ENCODE measurements around the gene INO80D.
"Not testable (repeated sequence)": the region's sequence is repeated elsewhere in the genome, so short reads cannot be mapped to it uniquely, and the experiment has no call there.

The INO80D gene

GRCh38 chr2:206092297-206092696 lies 6.3 kb upstream of the INO80D start:
- DNase-seq (ENCODE audit: low spot score in 2 of 2): no peak
- no peaks in the 10 kb centered on the region for H3K9me3 Mint-ChIP-seq
- no peak overlapping the region for H3K27ac Mint-ChIP-seq

DNA sequence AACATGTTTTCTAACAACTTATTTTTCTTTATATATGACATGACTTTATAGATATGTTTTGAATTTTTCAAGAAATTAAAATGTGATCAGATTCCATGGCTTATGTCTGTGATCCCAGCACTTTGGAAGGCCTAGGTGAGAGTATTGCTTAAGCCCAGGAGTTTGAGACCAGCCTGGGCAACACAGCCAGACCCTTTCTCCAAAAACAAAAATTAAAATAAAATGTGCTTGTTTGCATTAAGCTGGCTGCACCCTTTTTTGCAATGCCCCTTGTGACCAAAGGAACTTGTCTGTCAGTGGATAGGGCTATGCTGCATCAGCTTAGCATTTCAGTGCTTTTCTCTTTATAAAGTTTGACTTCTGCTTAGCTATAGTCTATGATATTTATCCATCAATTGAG lies 2.3 kb upstream of the INO80D start:
- Mint-ChIP-seq H3K4me1 (peaks cover 20% of the 10 kb centered on the region), H3K27ac (no peak overlapping the region), H3K4me3 (peak overlapping the region; percentile 98), H3K36me3 (peaks cover 31% of the 10 kb centered on the region), H3K9me3 (no peaks in the 10 kb centered on the region)
- ATAC-seq (no peak), DNase-seq (ENCODE audit: low spot score in 2 of 2) (no peak)

More at GRCh38 chr2:206092297-206092696, 6.3 kb upstream of the INO80D start:
- peaks cover under 1% of the 10 kb centered on the region for H3K4me1 Mint-ChIP-seq
- no peak for ATAC-seq
- peaks cover 6% of the 10 kb centered on the region for H3K36me3 Mint-ChIP-seq
- H3K4me3 Mint-ChIP-seq: no peak overlapping the region

DNA sequence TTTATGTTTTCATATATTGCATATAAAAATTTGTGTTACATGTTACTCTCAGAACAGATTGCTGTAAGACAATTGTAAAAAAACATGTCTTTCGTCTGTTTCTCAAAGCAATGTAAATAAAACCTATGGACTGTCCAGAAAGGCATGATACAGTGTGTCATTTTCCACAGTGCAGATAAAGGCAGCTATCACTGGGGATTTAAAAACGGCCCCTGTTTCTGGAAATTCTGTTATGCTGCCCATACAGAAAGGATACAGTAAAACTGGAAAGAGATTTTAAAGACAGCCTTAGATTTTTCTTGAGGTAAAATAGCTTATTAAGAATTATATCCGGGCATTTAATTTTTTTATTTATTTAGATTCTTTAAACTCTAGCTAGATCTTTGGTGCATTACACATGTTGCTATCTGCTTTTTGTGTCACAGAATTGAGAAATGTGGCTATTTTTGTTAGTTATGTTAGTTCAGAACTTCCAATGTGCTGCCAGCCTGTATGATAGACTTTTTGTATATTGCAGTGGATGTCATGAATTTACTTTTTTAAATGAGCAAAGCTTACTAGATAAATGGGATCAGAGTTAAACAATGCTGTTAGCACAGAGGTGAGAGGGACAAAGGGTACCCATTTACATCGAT lies 859 bp upstream of the INO80D start:
- peaks cover 31% of the 10 kb centered on the region for H3K36me3 Mint-ChIP-seq
- H3K27ac Mint-ChIP-seq: peak overlapping the region; percentile 100
- DNase-seq (ENCODE audit: low spot score in 2 of 2) (no peak), ATAC-seq (no peak)
- H3K4me1 Mint-ChIP-seq: peaks cover 21% of the 10 kb centered on the region
- no peaks in the 10 kb centered on the region for H3K9me3 Mint-ChIP-seq
- H3K4me3 Mint-ChIP-seq: peak overlapping the region; percentile 98

GRCh38 chr2:206084870-206085741 lies 868 bp downstream of the INO80D start:
- DNase-seq (ENCODE audit: low spot score in 2 of 2): peak; percentile 64 to 83
- Mint-ChIP-seq H3K27ac (peak overlapping the region; percentile 100), H3K4me1 (peaks cover 32% of the 10 kb centered on the region), H3K9me3 (no peaks in the 10 kb centered on the region), H3K36me3 (peaks cover 27% of the 10 kb centered on the region), H3K4me3 (peak overlapping the region; percentile 98)
- ATAC-seq: peak; percentile 62

DNA sequence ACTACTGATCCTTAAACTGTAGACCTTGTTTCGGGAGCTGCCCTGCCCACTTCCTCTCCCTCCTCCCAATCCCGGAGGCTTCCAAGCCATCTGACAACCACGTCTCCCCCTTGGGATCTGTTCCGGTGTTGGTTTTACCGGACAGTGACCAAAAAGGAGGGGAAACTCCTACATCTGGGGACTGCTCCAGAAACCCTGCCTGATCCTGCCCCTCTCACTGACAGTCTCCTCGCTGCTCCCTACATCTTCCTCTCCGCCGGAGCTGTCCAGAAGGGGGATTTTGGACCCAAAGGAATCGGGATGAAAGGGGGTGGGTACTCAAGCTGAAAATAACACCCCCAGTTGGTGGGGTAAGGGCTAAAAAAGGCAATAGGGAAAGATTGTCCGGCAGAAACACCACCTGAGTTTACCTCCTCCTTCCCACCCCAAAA lies 1.5 kb downstream of the INO80D start:
- DNase-seq (ENCODE audit: low spot score in 2 of 2) (peak; percentile 9 to 64), ATAC-seq (no peak)
- Mint-ChIP-seq H3K9me3 (no peaks in the 10 kb centered on the region), H3K27ac (peak overlapping the region; percentile 99), H3K4me1 (peaks cover 39% of the 10 kb centered on the region), H3K4me3 (peak overlapping the region; percentile 98), H3K36me3 (peaks cover 24% of the 10 kb centered on the region)

GRCh38 chr2:206083602-206084438 lies 2.2 kb downstream of the INO80D start:
- ATAC-seq (peak; percentile 36), DNase-seq (ENCODE audit: low spot score in 2 of 2) (peak in 1 of 2 donors; percentile 58)
- Mint-ChIP-seq H3K9me3 (no peaks in the 10 kb centered on the region), H3K4me3 (peak overlapping the region; percentile 98), H3K4me1 (peaks cover 42% of the 10 kb centered on the region), H3K36me3 (peaks cover 24% of the 10 kb centered on the region), H3K27ac (peak overlapping the region; percentile 99)

GRCh38 chr2:206082298-206082843 lies 3.6 kb downstream of the INO80D start:
- DNase-seq (ENCODE audit: low spot score in 2 of 2) (no peak), ATAC-seq (no peak)
- Mint-ChIP-seq H3K36me3 (peaks cover 24% of the 10 kb centered on the region), H3K27ac (no peak overlapping the region), H3K4me3 (no peak overlapping the region), H3K4me1 (peaks cover 47% of the 10 kb centered on the region), H3K9me3 (no peaks in the 10 kb centered on the region)

GRCh38 chr2:206080927-206081326 lies 5.0 kb downstream of the INO80D start:
- peaks cover 19% of the 10 kb centered on the region for H3K36me3 Mint-ChIP-seq
- no peak overlapping the region for H3K27ac Mint-ChIP-seq
- H3K4me1 Mint-ChIP-seq: peaks cover 42% of the 10 kb centered on the region

GRCh38 chr2:206079699-206080465 lies 6.1 kb downstream of the INO80D start:
- peaks cover 19% of the 10 kb centered on the region for H3K36me3 Mint-ChIP-seq
- H3K4me1 Mint-ChIP-seq: peaks cover 47% of the 10 kb centered on the region
- ATAC-seq (no peak), DNase-seq (ENCODE audit: low spot score in 2 of 2) (no peak)
- no peak overlapping the region for H3K4me3 Mint-ChIP-seq
- peak overlapping the region; percentile 53 for H3K27ac Mint-ChIP-seq
- no peaks in the 10 kb centered on the region for H3K9me3 Mint-ChIP-seq

More at GRCh38 chr2:206080927-206081326, 5.0 kb downstream of the INO80D start:
- no peak overlapping the region for H3K4me3 Mint-ChIP-seq
- no peak for DNase-seq (ENCODE audit: low spot score in 2 of 2)
- no peaks in the 10 kb centered on the region for H3K9me3 Mint-ChIP-seq
- no peak for ATAC-seq

GRCh38 chr2:206077879-206078278 lies 8.1 kb downstream of the INO80D start:
- Mint-ChIP-seq H3K36me3 (peaks cover 19% of the 10 kb centered on the region), H3K4me1 (peaks cover 39% of the 10 kb centered on the region), H3K27ac (peak overlapping the region; percentile 12)
- DNase-seq (ENCODE audit: low spot score in 2 of 2); H3K9me3 Mint-ChIP-seq; H3K4me3 Mint-ChIP-seq; ATAC-seq: not testable (repeated sequence)

DNA sequence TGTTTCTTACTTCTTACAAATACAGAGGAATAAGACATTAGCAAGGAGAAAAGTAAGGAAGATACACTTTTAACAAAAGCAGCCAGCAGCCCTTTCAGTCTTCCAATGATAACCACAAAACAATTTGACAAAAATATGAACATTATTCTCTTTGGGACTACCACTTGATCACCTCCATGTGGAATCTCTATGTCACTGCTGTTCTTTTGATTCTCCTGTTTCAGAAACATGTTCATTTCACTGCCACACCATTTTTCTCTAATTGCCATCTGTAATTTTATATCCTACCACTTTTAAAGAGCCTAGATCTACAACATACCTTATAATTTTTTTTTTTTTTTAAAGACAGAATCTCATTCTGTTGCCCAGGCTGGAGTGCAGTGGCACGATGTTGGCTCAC lies 10.9 kb downstream of the INO80D start:
- peaks cover 19% of the 10 kb centered on the region for H3K36me3 Mint-ChIP-seq
- no peaks in the 10 kb centered on the region for H3K9me3 Mint-ChIP-seq
- H3K4me1 Mint-ChIP-seq: peaks cover 40% of the 10 kb centered on the region
- no peak overlapping the region for H3K27ac Mint-ChIP-seq
- no peak overlapping the region for H3K4me3 Mint-ChIP-seq
- ATAC-seq (no peak), DNase-seq (ENCODE audit: low spot score in 2 of 2) (no peak)

DNA sequence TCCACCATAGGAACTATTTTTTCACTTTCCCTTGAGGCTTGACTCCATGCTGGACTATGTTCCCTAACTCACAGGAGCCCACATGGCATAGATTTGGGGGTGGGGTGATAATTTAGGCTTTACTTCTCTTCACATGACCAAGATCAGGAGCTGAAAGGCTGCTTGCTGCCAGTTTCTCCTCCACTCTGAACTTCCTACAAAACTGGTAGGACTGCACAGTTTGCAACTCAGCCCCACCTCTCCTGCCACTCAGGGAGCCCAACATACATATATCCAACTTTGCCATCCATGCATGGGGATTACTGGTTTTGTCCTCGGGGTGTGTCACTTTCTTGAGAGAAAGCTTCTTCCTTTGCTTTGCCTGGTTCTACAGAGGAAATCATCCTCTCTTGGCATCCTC lies 14.2 kb downstream of the INO80D start:
- no peak for ATAC-seq
- no peak for DNase-seq (ENCODE audit: low spot score in 2 of 2)
- H3K9me3 Mint-ChIP-seq: no peaks in the 10 kb centered on the region
- H3K4me3 Mint-ChIP-seq: no peak overlapping the region
- peaks cover 19% of the 10 kb centered on the region for H3K36me3 Mint-ChIP-seq
- no peak overlapping the region for H3K27ac Mint-ChIP-seq
- peaks cover 43% of the 10 kb centered on the region for H3K4me1 Mint-ChIP-seq

GRCh38 chr2:206069417-206069816 lies 16.6 kb downstream of the INO80D start:
- Mint-ChIP-seq H3K36me3 (peaks cover 13% of the 10 kb centered on the region), H3K4me1 (peaks cover 45% of the 10 kb centered on the region), H3K9me3 (no peaks in the 10 kb centered on the region), H3K4me3 (no peak overlapping the region), H3K27ac (no peak overlapping the region)
- DNase-seq (ENCODE audit: low spot score in 2 of 2) (peak in 1 of 2 donors; percentile 7), ATAC-seq (no peak)

DNA sequence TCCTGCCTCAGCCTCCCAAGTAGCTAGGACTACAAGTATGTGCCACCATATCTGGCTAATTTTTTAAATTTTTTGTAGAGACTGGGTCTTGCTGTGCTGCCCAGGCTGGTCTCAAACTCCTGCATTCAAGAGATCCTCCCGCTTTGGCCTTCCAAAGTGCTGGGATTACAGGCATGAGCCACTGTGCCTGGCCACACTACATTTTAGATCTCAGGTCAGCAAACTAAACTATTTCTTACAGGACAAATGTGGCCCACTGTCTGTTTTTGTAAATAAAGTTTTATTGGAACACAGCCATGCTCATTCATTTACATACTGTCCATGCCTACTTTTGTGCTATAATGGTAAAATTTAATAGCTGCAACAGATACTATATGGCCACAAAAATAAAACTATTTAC lies 17.8 kb downstream of the INO80D start:
- Mint-ChIP-seq H3K4me3 (no peak overlapping the region), H3K4me1 (peaks cover 48% of the 10 kb centered on the region), H3K36me3 (peaks cover 8% of the 10 kb centered on the region), H3K27ac (no peak overlapping the region), H3K9me3 (no peaks in the 10 kb centered on the region)
- ATAC-seq: no peak
- no peak for DNase-seq (ENCODE audit: low spot score in 2 of 2)
